ENCODE measurements around the gene PGLYRP2. TPM values are rescaled to one million over a fixed set of nuclear protein-coding genes. Genes with fewer than 3 reads are reported as not detected.

PGLYRP2 gene
- total RNA-seq, 1 experiment from 2014 or later = not detected

DNA sequence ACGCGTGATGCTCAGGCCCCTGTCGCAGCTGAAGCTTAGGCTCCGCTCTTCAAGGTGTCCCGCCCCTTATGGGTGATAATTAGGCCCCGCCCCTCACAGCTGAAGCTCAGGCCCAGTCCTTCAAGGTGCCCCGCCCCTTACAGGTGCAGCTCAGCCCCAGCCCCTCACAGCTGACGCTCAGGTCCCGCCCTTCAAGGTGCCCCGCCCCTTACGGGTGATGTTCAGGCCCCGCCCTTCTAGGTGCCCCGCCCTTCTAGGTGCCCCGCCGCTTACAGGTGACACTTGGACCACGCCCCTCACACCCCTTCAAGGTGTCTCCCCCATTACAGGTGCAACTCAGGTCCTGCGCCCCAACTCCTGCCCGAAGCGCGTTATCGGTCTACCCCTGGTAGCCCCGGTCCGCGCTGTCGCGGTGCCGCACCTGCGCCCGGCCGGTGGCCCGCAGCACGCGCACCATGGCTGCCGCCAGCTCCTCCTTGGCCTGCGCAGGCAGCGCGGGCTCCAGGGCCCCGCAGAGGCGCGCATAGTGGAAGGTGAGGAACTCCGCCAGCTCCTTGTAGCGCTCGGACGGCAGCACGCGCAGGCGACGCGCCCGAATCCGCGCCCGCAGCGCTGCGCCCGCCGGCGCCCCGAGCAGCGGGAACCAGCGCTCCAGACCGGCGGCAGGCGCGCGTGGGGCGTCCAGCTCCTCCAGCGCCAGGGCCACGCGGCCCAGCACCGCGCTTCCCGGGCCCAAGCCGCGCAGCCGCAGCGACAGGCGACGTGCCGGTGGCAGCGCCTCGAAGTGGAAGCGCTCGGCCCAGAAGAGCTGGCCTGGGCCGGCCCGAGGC, 22.2 kb downstream of the PGLYRP2 start:
- Histone ChIP-seq H4K20me1 (ENCODE audit: insufficient read depth) (no peaks in the 10 kb centered on the region), H3K9me2 (ENCODE audit: insufficient read depth) (no peaks in the 10 kb centered on the region), H3K4me3 (replicated peaks in 1 of 2; ENCODE audit: low read depth in 1 of 2, low read length in 2 of 2) (no peak overlapping the region), H3K4me2 (ENCODE audit: low read length) (no peak overlapping the region), H3K27me3 (ENCODE audit: insufficient read depth, low read length) (no peaks in the 10 kb centered on the region), H3K79me2 (ENCODE audit: insufficient read depth, low read length) (no peaks in the 10 kb centered on the region), H3K9ac (ENCODE audit: low read length) (no peak overlapping the region), H3K27ac (ENCODE audit: low read depth, low read length) (no peak overlapping the region), H3K4me1 (ENCODE audit: control insufficient read depth in 1 of 2, insufficient read depth in 2 of 2, low read length in 2 of 2) (peaks cover 5 to 9% of the 10 kb centered on the region in 2 experiments; a peak in 3 of 4 replicates), H3K9me3 (ENCODE audit: control insufficient read depth in 1 of 2, insufficient read depth in 1 of 2, low read depth in 1 of 2, low read length in 2 of 2) (no peaks in the 10 kb centered on the region), H2AFZ (ENCODE audit: low read depth, low read length, poor library complexity, severe bottlenecking) (no peak overlapping the region), H3K36me3 (ENCODE audit: control insufficient read depth in 1 of 2, insufficient read depth in 2 of 2, low read length in 2 of 2) (no peaks in the 10 kb centered on the region)
- RAD21 ChIA-PET (ENCODE audit: low non-redundant PET in 1 of 2, low total read pairs in 2 of 2, uncharacterized antibody in 2 of 2, unreplicated experiment in 2 of 2) = no interaction called here
- TF ChIP-seq EZH2phosphoT487 (IDR thresholded peaks at IDR 0.05; ENCODE audit: borderline replicate concordance) = no peak
- TF ChIP-seq EZH2 (IDR thresholded peaks at IDR 0.05) = no peak
- TF ChIP-seq ZNF274 (IDR thresholded peaks at IDR 0.05; ENCODE audit: low read depth, low read length) = no peak
- no peak for TF ChIP-seq CEBPB (IDR thresholded peaks at IDR 0.05; ENCODE audit: low read depth)
- TF ChIP-seq, protein P1, sequence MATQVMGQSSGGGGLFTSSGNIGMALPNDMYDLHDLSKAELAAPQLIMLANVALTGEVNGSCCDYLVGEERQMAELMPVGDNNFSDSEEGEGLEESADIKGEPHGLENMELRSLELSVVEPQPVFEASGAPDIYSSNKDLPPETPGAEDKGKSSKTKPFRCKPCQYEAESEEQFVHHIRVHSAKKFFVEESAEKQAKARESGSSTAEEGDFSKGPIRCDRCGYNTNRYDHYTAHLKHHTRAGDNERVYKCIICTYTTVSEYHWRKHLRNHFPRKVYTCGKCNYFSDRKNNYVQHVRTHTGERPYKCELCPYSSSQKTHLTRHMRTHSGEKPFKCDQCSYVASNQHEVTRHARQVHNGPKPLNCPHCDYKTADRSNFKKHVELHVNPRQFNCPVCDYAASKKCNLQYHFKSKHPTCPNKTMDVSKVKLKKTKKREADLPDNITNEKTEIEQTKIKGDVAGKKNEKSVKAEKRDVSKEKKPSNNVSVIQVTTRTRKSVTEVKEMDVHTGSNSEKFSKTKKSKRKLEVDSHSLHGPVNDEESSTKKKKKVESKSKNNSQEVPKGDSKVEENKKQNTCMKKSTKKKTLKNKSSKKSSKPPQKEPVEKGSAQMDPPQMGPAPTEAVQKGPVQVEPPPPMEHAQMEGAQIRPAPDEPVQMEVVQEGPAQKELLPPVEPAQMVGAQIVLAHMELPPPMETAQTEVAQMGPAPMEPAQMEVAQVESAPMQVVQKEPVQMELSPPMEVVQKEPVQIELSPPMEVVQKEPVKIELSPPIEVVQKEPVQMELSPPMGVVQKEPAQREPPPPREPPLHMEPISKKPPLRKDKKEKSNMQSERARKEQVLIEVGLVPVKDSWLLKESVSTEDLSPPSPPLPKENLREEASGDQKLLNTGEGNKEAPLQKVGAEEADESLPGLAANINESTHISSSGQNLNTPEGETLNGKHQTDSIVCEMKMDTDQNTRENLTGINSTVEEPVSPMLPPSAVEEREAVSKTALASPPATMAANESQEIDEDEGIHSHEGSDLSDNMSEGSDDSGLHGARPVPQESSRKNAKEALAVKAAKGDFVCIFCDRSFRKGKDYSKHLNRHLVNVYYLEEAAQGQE (IDR thresholded peaks at IDR 0.05; ENCODE audit: low read depth) = no peak
- TF ChIP-seq JUND (IDR thresholded peaks at IDR 0.05) = no peak
- TF ChIP-seq SIN3A (IDR thresholded peaks at IDR 0.05; ENCODE audit: low read depth) = no peak
- TF ChIP-seq, protein P2, sequence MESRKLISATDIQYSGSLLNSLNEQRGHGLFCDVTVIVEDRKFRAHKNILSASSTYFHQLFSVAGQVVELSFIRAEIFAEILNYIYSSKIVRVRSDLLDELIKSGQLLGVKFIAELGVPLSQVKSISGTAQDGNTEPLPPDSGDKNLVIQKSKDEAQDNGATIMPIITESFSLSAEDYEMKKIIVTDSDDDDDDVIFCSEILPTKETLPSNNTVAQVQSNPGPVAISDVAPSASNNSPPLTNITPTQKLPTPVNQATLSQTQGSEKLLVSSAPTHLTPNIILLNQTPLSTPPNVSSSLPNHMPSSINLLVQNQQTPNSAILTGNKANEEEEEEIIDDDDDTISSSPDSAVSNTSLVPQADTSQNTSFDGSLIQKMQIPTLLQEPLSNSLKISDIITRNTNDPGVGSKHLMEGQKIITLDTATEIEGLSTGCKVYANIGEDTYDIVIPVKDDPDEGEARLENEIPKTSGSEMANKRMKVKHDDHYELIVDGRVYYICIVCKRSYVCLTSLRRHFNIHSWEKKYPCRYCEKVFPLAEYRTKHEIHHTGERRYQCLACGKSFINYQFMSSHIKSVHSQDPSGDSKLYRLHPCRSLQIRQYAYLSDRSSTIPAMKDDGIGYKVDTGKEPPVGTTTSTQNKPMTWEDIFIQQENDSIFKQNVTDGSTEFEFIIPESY (IDR thresholded peaks at IDR 0.05; ENCODE audit: extremely low read depth, insufficient replicate concordance, low read length) = no peak
- no peak for TF ChIP-seq RAD21 (IDR thresholded peaks at IDR 0.05; ENCODE audit: low read depth)
- TF ChIP-seq POLR2A (IDR thresholded peaks at IDR 0.05; ENCODE audit: borderline replicate concordance, extremely low read depth, insufficient read depth, insufficient read length) = no peak
- no peak for TF ChIP-seq ZFX (IDR thresholded peaks at IDR 0.05)
- TF ChIP-seq, protein P3, sequence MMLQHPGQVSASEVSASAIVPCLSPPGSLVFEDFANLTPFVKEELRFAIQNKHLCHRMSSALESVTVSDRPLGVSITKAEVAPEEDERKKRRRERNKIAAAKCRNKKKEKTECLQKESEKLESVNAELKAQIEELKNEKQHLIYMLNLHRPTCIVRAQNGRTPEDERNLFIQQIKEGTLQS (IDR thresholded peaks at IDR 0.05) = no peak
- no peak for TF ChIP-seq CBX3 (IDR thresholded peaks at IDR 0.05; ENCODE audit: low read depth)
- TF ChIP-seq POLR2AphosphoS5 (IDR thresholded peaks at IDR 0.05; ENCODE audit: low read depth, low read length) = no peak
- intact Hi-C loops (cut with micrococcal nuclease) = loop anchor here (10.0 kb wide), 1 partner anchor 98 kb away; no protein-coding TSS in a partner anchor
- ATAC-seq (peak; percentile 15; the same call in 1 of the 2 replicates), DNase-seq (ENCODE audit: low read depth, low spot score) (peak; percentile 27)
- no TSS peak for BruUV-seq (replicated peaks)
- CTCF ChIA-PET = no interaction called here
- POLR2A ChIA-PET = no interaction called here
